AG04450 (cell line): ENCODE data around the gene TARBP2. TPM values are rescaled to one million over a fixed set of nuclear protein-coding genes. Genes with fewer than 3 reads are reported as not detected.
"Not testable (repeated sequence)": the region's sequence is repeated elsewhere in the genome, so short reads cannot be mapped to it uniquely, and the experiment has no call there.

Source experiments
- CTCF ChIA-PET: fragments of 300-600, 350-600 bp; formaldehyde crosslinking; extraction: SDS; loops from one replicate; lab custom pipeline; 2022; ENCODE audit warnings: antibody characterized with exemption, inconsistent platforms; lab: Charles Lee
- POLR2A ChIA-PET: fragments of 350-600 bp; formaldehyde crosslinking; extraction: SDS; loops from one replicate; lab custom pipeline; 2021; ENCODE audit warnings: antibody characterized with exemption, inconsistent platforms; lab: Yijun Ruan, JAX
- DNase-seq: peaks from one replicate; pipeline ENCODE4 v3.0.0-alpha.2; 2011; ENCODE audit warnings: low read depth, low spot score
- H3K27ac ChIP-seq: one replicate; pipeline ENCODE4 v1.5.1; 2012; ENCODE audit warnings: low read depth, low read length, control low read depth
- H3K27me3 ChIP-seq: one replicate; pipeline ENCODE4 v1.6.0; 2012; ENCODE audit warnings: low read length; ENCODE audit not compliant: control insufficient read depth, insufficient read depth
- H3K4me3 ChIP-seq: 2 replicates; pipeline ENCODE4 v1.5.1; 2011; ENCODE audit warnings: mild to moderate bottlenecking, low read depth, low read length, control low read depth
- H3K9me3 ChIP-seq: 2 replicates; pipeline ENCODE4 v1.5.1; 2012; ENCODE audit warnings: low read length; ENCODE audit not compliant: control insufficient read depth, insufficient read depth
- polyA plus RNA-seq: library from polyadenylated mRNA; depleted of rRNA; stranded (reverse); fragments of >200 nt; gene quantifications from 2 replicates; pipeline ENCODE4 v1.2.3, GENCODE V29; 2011
- TF ChIP-seq, protein P1 (sequence below): IDR thresholded peaks from 2 replicates; pipeline ENCODE4 v1.5.1; 2011; ENCODE audit warnings: low read depth, low read length, control low read depth, inconsistent platforms

Gene TARBP2
- polyA plus RNA-seq, 1 experiment: 25.0 TPM

DNA sequence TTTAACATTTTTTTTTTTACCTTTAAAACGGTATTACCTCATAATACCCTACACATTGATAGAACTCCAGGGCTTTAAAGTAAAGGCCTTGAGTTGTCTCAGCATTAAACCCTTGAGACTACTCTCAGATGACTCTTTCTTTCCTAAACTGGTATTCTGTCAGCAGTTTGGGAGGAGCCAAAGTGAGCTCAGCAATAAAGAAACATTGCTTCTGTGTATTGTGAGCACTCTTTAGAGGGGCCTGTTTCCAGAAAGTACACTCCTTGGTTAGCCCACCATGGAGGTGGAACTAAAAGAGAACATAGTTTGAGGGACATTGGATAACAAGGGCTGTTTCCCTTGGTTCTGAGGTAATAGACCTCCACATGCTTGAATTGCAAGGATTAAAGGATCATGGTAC lies 22.2 kb upstream of the TARBP2 start:
- no peaks in the 10 kb centered on the region for H3K9me3 ChIP-seq
- TF ChIP-seq, protein P1, sequence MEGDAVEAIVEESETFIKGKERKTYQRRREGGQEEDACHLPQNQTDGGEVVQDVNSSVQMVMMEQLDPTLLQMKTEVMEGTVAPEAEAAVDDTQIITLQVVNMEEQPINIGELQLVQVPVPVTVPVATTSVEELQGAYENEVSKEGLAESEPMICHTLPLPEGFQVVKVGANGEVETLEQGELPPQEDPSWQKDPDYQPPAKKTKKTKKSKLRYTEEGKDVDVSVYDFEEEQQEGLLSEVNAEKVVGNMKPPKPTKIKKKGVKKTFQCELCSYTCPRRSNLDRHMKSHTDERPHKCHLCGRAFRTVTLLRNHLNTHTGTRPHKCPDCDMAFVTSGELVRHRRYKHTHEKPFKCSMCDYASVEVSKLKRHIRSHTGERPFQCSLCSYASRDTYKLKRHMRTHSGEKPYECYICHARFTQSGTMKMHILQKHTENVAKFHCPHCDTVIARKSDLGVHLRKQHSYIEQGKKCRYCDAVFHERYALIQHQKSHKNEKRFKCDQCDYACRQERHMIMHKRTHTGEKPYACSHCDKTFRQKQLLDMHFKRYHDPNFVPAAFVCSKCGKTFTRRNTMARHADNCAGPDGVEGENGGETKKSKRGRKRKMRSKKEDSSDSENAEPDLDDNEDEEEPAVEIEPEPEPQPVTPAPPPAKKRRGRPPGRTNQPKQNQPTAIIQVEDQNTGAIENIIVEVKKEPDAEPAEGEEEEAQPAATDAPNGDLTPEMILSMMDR: no peak
- ChIA-PET POLR2A (interaction anchor here (0.6 to 6.2 kb wide), 4 partner anchors 15 to 38 kb away, joined by 3 to 50 read pairs (median 10); partner anchors contain the start of genes MAP3K12, PRR13 and TARBP2), CTCF (interaction anchor here (0.6 to 1.9 kb wide), 5 partner anchors 29 to 158 kb away, joined by 4 to 8 read pairs (median 7); partner anchors contain the start of gene AAAS)
- no peaks in the 10 kb centered on the region for H3K27me3 ChIP-seq
- no peak overlapping the region for H3K27ac ChIP-seq
- DNase-seq: no peak
- H3K4me3 ChIP-seq: no peak overlapping the region

DNA sequence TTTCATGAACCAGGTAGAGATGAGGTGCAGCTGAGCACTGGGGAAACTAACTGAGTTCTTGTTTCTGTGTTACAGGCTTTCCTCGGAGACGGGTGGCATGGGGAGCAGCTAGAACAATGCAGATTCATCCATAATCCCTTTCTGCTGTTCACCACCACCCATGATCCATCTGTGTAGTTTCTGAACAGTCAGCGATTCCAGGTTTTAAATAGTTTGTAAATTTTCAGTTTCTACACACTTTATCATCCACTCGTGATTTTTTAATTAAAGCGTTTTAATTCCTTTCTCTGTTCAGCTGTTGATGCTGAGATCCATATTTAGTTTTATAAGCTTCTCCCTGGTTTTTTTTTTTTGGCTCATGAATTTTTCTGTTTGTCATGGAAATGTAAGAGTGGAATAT lies 21.8 kb upstream of the TARBP2 start:
- CTCF ChIA-PET: interaction anchor here (0.6 to 1.9 kb wide), 4 partner anchors 29 to 158 kb away, joined by 4 to 8 read pairs (median 6); partner anchors contain the start of gene AAAS

DNA sequence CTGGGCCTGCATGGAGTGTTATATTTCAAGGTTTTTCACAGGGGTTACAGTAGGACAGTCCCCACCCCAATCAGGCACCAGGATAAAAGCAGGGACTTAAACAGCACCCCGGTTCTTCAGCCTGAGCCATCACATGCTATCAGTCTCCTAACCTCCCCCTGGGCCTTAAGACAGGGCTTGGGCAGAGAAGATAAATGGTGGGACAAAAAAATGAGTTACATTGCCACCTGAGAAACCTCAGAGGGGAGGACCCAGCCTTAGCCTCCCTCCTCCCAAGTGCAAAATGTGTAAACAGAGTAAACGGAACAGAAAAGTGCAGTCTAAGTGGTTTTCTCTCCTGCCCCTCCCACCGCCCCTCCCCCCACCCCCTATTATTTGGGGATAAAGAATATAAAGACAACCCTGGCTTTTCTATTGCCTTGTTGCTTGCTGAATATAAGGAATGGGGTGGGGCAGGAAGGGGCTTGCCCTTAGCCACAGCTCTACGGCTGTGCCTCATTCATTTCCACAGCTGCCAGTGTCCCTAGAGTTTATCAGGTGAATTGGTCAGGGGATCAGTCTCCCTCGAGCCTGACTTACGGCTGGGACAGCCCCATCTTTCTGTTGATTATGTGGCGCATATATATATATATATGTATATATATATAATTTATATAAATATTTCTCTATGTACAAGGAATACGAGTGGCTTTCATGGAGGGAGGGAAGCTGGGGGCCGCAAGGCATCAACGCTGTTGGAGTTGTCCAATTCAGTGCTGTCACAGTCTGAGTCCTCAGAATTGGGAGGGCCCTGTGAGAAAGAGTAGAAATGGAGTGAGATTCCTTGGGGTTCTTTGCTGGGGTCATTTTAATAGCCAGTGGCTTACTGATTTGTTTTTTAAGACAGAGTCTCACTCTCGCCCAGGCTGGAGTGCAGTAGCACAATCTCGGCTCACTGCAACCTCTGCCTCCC lies 20.3 kb upstream of the TARBP2 start:
- no peak for DNase-seq
- CTCF ChIA-PET: interaction anchor here (1.2 to 1.5 kb wide), 4 partner anchors 60 to 160 kb away, joined by 3 to 7 read pairs (median 5); partner anchors contain the start of gene AAAS

More for the DNA sequence above, 21.8 kb upstream of the TARBP2 start:
- Histone ChIP-seq H3K27ac (no peak overlapping the region), H3K4me3 (no peak overlapping the region), H3K9me3 (no peaks in the 10 kb centered on the region), H3K27me3 (no peaks in the 10 kb centered on the region)
- TF ChIP-seq, protein P1: no peak
- POLR2A ChIA-PET: interaction anchor here (0.6 to 6.2 kb wide), 3 partner anchors 20 to 38 kb away, joined by 3 to 50 read pairs (median 11); partner anchors contain the start of genes MAP3K12, PRR13 and TARBP2
- DNase-seq: no peak

DNA sequence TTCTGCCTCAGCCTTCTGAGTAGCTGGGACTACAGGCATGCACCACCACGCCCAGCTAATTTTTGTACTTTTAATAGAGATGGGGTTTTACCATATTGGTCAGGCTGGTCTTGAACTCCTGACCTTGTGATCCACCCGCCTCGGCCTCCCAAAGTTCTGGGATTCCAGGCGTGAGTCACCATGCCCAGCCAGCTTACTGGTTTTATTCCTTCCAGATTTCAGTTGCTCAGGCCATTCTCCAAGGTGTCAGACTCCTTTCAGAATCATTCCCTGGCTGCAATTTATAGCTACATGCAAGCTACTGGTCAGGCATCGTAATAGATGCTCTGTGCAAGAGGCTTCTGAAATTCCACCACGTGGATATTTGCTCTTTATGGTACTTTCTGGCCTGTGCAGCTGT lies 19.6 kb upstream of the TARBP2 start:
- H3K27me3 ChIP-seq, H3K4me3 ChIP-seq, H3K9me3 ChIP-seq, DNase-seq: not testable (repeated sequence)
- POLR2A ChIA-PET: interaction anchor here (0.6 to 6.2 kb wide), 8 partner anchors 9 to 157 kb away, joined by 3 to 50 read pairs (median 4); partner anchors contain the start of genes MAP3K12 and TARBP2
- CTCF ChIA-PET: interaction anchor here (1.2 to 1.5 kb wide), 3 partner anchors 60 to 160 kb away, joined by 3 to 7 read pairs (median 6); partner anchors contain the start of gene AAAS
- H3K27ac ChIP-seq: peak overlapping the region; percentile 3

More for the DNA sequence above, 20.3 kb upstream of the TARBP2 start:
- Histone ChIP-seq H3K27ac (peak overlapping the region; percentile 31), H3K27me3 (no peaks in the 10 kb centered on the region), H3K4me3 (no peak overlapping the region), H3K9me3 (no peaks in the 10 kb centered on the region)
- TF ChIP-seq, protein P1: no peak
- POLR2A ChIA-PET: interaction anchor here (1.1 to 6.2 kb wide), 7 partner anchors 10 to 156 kb away, joined by 3 to 50 read pairs (median 4); partner anchors contain the start of genes MAP3K12 and TARBP2

DNA sequence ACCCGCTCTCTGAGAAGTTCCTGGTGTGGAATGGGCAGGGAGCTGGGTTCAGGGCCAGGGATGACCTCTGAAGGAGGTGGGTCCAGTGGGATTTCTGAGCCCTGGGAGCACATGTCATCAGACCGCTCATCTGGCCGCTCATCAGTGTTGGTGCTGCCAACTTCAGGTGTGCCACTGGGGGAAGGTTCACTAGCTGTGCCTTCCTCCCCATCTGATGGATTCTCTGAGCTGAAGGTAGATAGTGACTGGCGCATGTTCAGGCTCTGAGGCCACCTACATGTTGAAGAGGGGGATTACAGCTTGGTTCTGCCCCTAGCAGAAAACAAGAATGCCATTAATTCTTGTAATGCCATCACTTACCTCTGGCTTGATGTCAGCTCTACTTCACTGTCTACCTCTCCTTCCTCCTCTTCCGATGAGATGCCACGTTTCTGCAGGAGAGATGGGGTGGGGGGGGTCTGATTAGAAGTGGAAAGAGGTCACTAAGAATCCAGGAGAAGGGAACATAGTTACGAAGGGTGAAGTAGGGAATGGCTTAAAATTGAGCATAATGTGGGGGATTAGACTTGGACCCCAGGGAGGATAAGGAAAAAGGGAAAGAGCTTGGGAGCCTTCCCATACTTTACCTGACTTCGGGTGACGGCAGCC lies 19.0 kb upstream of the TARBP2 start:
- H3K9me3 ChIP-seq: no peaks in the 10 kb centered on the region
- H3K4me3 ChIP-seq: no peak overlapping the region
- no peaks in the 10 kb centered on the region for H3K27me3 ChIP-seq
- POLR2A ChIA-PET: interaction anchor here (0.6 to 6.2 kb wide), 9 partner anchors 9 to 157 kb away, joined by 3 to 50 read pairs (median 4); partner anchors contain the start of genes MAP3K12 and TARBP2
- peak overlapping the region; percentile 52 for H3K27ac ChIP-seq
- TF ChIP-seq, protein P1: peak; percentile 31
- CTCF ChIA-PET: interaction anchor here (1.2 to 1.5 kb wide), 3 partner anchors 61 to 160 kb away, joined by 3 to 7 read pairs (median 6); partner anchors contain the start of gene AAAS
- DNase-seq: no peak
